Hematopoietic multipotent progenitor cell treated with erythropoietin and hydrocortisone succinate and interleukin-3 and kit ligand, for 8 days (in vitro differentiated cells): ENCODE results near the gene MCIDAS.

Source experiments
- DNase-seq: peaks from one replicate; pipeline ENCODE4 v3.0.0-alpha.2; 2015

The MCIDAS gene

GRCh38 chr5:55222092-55222984 lies 4.8 kb downstream of the MCIDAS start:
- DNase-seq: no peak

GRCh38 chr5:55220433-55221185 lies 6.5 kb downstream of the MCIDAS start:
- DNase-seq: no peak

GRCh38 chr5:55219770-55220169 lies 7.3 kb downstream of the MCIDAS start:
- DNase-seq: no peak

GRCh38 chr5:55218967-55219366 lies 8.1 kb downstream of the MCIDAS start:
- DNase-seq: no peak

- DNase-seq: no peak
Observed at GRCh38 chr5:55211184-55211874, 15.8 kb downstream of the MCIDAS start.

- DNase-seq: no peak
Observed at GRCh38 chr5:55205001-55205400, 22.1 kb downstream of the MCIDAS start.

GRCh38 chr5:55191165-55191564 lies 36.0 kb downstream of the MCIDAS start:
- no peak for DNase-seq

GRCh38 chr5:55188656-55189540 lies 38.2 kb downstream of the MCIDAS start:
- no peak for DNase-seq

GRCh38 chr5:55187370-55187769 lies 39.7 kb downstream of the MCIDAS start:
- DNase-seq: peak; percentile 45

- no peak for DNase-seq
Observed at GRCh38 chr5:55180016-55180415, 47.1 kb downstream of the MCIDAS start.

GRCh38 chr5:55177078-55177477 lies 50.0 kb downstream of the MCIDAS start:
- DNase-seq: no peak

GRCh38 chr5:55176176-55176818 lies 50.8 kb downstream of the MCIDAS start:
- peak; percentile 65 for DNase-seq

- no peak for DNase-seq
Observed at GRCh38 chr5:55175781-55176175, 51.3 kb downstream of the MCIDAS start.

GRCh38 chr5:55173687-55174230 lies 53.4 kb downstream of the MCIDAS start:
- no peak for DNase-seq

- peak; percentile 57 for DNase-seq
Observed at GRCh38 chr5:55172937-55173686, 54.0 kb downstream of the MCIDAS start, which contains the start of gene CDC20B. Gene CDC20B, minus strand, starts transcription at chr5:55173177. Its CDS starts 177 bp downstream, at chr5:55173000.

- peak; percentile 93 for DNase-seq
Observed at GRCh38 chr5:55172051-55172899, 54.8 kb downstream of the MCIDAS start.

GRCh38 chr5:55171471-55171870 lies 55.6 kb downstream of the MCIDAS start:
- no peak for DNase-seq
